GM21717 (cell line): ENCODE measurements around the gene CPNE2.
"Not testable (repeated sequence)": the region's sequence is repeated elsewhere in the genome, so short reads cannot be mapped to it uniquely, and the experiment has no call there.

Experiments used
- ATAC-seq: cut with Tn5 transposase; IDR thresholded peaks from one replicate; pipeline ENCODE4 v1.9.1; 2021; ENCODE audit warnings: mild to moderate bottlenecking, moderate library complexity; ENCODE audit not compliant: unreplicated experiment

The CPNE2 gene

DNA sequence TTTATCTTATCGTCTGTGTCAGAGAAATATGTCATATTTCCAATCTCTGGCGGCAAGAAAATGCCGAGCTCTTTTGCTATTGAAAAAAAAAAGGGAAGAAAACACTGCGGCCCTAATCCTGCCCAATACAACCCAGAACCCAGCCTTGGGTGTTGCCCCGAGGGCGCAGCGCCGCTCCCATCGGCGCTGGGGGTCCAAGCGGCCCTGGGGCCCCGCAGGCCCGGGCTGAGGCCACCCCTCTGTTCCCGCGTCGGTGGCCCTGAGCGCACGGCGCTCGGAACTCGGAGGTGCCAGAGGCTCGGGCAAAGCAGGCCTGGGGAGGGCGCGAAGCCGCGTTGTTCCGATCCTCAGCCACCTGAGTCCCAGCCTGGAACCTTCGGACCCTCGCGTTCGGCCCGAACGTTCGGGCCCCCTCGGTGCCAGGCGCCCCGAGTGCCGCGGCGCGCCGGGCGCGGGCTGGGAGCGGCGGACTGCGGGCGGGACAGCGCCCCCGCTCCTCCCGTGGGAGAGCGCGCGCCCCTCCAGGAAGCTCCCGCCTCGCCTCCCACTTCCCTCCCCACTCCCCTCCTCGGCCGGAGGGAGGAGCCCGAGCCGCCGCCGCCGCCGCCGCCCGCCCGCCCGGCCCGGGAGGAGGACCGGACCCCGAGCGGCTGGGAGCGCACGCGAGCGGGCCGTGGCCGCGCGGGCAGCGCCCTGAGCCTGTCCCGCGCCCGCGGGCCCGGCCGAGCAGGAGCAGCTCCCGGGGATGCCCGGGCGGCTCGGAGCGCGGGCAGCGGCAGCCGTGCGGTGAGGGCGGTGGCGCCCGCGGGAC lies at the start of gene CPNE2:
Gene CPNE2 (plus strand): TSS at position 609 of the 811 bp plus-strand sequence. CDS start 18,160 bp downstream, outside the sequence.
- peak; percentile 56 for ATAC-seq

DNA sequence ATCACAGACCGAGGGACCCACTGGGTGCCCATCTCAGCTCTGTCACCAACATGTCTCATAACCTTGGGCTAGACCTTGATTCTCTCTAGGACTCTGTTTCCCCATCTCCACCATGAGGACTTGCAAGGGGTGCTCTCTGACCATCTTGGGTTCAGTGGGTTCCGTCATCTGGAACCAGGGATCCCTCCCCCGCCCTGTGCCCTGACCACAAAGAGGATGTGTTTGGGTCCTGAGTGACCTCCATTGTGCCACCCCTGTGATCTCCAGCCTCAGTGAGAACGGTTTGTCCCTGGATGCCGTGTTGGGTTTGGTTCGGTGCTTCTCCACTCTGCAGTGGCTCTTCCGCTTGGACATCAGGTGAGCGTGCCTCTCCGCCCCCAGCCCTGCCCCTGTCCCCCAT lies 49.1 kb upstream of the CPNE2 start:
- no peak for ATAC-seq

DNA sequence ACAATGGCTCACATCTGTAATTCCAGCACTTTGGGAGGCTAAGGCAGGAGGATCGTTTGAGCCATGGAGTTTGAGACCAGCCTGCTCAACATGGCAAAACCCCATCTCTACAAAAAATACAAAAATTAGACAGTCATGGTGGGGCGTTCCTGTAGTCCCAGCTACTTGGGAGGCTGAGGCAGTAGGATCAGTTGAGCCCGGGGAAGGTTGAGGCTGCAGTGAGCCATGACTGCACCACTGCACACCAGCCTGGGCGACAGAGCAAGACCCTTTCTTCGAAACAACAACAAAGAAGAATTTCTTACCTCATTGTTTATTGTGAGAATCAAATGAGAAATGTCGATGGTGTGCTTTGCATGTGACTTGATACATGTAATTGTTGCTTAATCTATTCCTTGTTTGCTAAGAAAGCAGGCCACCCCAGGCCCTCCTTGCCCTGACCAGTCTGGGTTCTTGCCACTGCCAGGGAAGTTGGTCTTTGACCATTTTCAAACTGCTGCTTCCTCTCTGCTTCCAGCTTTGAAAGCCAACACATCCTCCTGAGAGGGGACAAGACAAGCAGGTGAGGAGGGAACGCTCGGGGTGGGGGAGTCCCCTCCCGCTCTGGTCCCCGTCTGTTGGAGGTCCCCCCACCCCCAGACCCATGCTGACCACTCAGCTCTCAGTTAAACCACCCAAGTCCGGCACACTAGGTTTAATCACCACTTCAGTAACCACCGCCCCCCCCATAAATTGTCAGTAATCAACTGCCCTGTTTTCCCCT lies 47.3 kb upstream of the CPNE2 start:
- no peak for ATAC-seq

DNA sequence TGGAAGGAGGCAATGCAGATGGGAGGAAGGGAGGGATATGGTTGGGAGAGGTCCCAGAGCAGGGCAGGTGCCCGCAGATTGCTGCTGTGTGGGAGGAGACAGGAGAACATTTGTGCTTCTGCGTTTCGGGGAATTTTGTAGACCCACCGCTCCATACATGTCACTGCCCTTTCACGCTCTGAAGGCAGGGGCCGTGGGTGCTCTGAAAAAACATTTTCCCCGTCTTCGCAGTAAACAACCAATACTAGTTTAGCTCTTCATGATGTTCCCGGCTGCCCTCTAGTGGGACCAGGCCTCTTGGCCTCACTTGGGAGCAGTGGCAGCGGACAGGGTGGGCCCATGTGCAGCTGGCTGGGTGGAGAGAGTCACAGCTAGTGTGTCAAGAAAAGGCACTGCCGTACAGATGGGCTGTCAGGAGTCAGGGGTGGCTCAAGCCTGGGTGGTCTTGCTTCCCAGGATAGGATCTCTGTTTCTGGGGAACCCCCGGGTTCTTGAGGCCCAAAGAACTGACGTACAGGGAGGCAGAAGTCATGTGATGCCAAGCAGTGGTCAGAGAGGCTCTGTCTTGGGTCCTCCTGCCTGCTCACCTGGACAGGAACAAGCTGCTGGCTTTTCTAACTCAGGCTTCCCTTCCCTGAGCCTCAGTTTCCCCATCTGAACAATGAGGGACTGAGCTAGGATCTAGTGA lies 46.5 kb upstream of the CPNE2 start:
- no peak for ATAC-seq

DNA sequence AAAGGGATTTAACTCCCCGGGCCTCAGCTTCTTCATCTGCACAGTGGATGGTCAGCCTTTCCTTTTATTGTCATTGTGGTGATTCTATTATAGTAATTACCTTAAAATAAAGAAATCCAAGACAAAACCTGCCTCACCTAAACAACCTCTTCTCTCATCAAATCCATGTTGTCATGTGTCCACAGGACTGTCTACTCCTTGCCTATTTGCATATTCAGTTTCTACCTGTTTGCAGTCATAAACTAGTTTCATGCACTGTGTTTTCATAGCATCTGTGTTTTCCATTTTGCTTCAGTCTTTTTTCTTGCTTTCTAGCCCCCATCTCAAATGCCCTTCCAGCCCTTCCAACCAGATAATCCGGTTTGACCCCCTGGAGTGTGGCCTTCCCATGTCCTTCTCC lies 44.3 kb upstream of the CPNE2 start:
- ATAC-seq: no peak

DNA sequence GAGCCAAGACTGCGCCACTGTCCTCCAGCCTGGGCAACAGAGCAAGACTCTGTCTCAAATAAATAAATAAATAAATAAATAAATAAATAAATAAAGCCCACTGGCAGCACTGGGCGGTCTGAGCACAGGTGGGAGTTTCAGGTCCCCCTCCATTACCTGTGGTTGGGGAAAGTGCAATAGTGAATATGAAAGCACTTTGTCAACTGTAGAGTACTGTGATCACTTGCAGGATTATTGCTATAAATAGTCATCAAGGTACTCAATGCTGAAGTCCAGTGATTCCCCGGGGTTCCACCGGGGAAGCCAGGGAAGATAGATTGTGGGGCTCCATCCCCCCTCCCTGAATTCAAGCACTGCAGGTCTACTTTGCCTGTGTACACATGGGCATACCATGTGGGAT lies 42.7 kb upstream of the CPNE2 start:
- peak; percentile 51 for ATAC-seq

DNA sequence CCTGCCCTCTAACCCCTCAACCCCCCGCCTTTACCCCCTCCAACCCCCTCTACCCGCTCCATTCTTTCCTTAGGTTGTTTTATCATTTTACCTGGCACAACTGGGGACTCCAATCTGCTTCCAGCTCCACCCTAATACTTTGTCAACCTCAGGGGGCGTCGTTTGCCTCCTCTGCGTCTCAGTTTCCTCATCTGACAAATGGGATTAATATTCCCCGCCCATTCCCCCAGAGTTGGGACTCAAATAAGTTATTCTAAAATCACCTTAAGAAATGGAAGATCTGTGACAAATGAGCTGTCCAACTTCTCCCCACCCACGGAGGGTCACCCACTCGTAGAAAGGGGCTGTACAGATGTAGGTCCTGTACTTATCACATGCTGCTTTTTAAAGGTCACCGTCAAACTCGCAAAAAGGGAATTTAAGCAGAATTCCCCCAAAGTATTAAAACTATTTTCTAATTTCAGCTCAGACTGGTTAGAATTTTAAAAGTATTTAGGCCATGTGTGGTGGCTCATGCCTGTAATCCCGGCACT lies 40.6 kb upstream of the CPNE2 start:
- no peak for ATAC-seq

DNA sequence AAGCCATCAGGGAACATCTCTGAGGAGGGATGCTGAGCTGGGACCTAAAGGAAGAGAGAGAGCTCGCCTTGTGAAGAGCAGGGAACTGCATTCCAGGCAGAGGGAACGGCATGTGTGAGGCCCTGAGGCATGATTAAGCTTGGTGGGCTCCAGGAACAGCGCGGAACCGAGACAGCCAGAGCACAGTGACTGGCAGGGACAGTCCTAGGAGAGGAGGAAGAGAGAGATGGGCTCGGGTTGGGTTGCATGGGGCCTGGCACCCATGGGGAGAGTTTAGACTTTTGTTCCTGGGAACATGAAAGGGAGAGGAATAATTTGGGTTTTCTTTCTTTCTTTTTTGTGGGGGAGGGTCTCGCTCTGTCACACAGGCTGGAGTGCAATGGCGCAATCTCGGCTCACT lies 39.2 kb upstream of the CPNE2 start:
- ATAC-seq: no peak

DNA sequence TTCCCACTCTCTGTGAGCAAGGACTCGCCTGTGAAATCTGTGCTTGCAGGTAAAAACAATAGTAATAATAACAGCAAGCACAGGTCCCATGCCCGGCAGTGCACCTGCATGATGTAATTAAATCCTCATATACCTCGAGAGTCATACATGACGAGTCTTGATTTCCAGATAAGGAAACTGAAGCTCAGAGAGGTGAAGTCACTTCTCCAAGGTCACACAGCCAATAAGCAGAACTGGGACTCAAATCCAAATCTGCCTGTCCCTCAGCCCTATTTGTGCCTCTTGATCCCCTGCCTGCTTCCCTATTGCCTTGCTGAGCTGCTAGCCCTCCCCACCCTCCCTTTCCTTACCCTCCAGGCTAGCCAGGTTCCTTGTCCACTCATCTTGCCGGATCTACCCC lies 38.0 kb upstream of the CPNE2 start:
- no peak for ATAC-seq

DNA sequence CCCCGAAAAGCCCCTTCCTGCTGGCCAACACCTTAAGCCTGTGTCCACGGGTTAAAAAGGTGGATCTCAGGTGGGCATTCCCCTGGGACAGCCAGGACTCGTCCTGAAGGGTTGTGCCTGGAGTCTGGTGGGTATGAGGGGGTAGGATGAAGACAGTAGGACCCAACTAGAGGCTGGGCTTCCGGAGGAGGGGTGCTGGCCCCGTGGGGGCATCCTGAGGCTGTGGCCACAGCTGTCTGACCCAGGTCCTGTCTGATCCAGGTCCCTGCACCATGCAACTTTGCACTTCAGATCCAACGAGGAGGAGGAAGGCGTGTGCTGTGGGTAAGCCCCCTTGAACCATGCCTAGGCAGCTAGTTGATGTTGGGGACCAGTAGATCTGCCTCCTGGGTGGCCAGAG lies 37.6 kb upstream of the CPNE2 start:
- no peak for ATAC-seq

DNA sequence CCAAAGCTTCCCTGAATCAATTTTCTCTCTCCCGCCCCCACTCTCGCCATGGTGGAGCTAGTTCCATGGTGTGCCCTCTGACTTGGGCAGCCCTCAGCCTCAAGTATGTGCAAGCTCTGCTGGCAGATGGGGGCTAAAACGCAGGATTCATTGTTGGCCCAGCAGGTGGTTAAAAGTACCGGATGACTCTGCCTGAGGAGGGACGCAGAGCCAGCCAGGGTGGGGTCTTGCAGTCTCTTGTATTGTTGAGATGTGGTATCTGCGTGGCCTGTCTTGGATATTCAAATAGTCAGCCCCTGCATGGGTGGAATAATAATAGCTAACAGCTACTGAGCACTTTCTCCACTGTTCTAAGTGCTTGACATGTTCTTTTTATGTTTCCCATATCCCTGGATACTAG lies 36.7 kb upstream of the CPNE2 start:
- no peak for ATAC-seq

DNA sequence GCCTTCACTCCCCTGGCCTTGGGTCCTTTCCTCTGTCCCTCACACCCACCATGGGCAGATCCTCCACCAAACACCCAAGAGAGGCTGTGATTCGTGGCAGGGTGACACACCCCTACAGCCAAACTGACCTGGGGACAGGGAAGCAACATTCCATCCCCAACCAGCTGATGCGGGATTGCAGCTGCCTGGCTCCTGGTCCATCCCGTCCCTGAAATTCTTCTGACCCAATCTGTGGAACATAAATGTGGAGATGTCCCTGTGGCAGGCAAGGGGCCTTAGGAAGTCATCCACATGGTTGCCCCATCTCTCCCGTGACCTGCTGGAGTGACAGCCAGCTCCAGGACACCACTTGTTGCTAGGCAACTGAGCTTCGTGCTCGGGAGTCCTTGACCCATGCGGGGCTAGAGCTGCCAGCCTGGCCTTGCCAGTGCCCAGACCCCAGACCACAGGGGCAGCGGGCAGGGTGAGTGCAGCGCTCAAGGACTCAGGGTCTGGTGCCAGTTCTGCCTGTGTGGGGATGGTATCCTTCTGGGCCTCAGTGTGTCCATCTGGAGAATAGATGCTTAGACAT lies 34.0 kb upstream of the CPNE2 start:
- no peak for ATAC-seq

DNA sequence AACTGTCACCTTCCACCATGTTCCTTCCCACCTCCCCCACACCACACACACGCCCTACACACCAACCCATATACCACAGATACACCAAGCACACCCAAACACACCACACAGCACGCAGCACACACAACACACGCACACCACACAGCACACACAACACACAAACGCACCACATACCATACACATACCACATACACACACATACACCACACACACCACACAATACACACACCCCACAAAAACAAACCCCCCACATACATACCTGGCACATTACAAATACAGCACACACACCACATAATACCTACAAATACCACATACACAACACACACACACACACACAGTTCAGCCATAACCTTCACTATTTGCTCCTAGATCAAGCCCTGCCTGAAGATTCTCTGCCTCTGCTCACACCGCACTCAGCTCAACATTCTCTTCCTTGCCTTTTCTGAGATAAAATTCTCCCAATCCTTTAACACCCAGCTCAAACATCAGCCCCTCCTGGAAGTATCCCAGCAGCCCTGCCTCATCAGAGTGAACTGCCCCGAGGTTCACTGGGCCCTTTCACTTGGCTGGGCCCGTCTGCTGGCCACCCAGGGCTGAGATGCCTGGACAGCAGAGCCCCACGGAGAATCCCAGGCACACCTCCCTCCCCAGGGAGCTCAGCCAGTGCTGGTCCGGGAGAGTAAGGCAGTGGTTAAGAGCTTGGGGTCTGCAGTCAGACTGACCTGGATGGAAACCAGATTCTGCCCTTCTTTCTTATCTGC lies 31.9 kb upstream of the CPNE2 start:
- ATAC-seq: no peak

DNA sequence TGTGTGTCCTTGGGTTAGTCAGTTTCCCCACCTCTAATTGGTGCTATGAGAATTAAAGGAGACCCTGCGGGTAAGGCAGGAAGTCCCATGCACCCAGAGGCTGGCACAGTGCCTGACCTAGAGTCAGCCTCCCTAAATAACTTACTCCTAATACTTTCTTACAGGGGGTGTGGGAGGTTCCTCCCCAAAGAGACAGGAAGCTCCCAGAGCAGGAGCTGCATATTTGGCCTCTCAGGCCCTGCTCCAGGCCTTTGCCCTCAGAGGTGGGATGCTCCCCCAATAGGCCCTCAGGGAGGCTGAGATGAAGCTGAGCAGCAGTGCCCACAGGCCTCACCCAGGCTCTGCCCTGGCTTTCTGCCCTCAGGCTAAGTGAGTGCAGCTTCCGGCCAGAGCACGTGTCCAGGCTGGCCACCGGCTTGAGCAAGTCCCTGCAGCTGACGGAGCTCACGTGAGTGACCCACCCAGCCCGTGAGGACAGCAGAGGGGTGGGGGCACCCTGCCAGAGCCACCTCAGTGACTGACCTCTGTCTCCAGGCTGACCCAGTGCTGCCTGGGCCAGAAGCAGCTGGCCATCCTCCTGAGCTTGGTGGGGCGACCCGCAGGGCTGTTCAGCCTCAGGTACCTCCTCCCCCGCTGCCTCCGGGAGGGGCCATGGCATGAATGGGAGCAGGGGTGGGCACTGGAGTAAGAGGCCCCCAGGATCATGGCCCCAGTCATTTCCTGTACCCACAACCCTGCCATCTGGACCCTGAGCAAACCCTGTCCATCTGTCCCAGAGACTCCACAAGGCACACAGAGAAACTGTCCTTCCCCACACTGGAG lies 31.1 kb upstream of the CPNE2 start:
- no peak for ATAC-seq

DNA sequence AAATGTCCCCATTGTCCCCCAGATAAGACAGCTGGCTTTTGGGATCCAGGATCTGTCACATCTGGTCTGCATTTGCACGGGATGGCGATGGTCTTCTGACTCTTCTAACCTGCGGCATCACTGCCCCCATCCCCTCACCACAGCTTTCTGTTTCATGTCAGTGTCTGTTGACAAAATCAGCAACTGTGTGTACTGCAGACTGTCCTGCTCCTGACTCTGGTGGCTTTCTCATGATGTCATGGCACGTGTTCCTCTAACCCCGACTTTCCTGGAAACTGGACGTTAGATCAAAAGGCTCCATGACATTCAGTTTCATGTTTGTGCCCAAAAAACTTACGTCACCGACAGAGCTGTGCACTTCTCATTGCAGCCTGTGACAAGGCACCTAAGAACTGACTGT lies 30.1 kb upstream of the CPNE2 start:
- no peak for ATAC-seq

DNA sequence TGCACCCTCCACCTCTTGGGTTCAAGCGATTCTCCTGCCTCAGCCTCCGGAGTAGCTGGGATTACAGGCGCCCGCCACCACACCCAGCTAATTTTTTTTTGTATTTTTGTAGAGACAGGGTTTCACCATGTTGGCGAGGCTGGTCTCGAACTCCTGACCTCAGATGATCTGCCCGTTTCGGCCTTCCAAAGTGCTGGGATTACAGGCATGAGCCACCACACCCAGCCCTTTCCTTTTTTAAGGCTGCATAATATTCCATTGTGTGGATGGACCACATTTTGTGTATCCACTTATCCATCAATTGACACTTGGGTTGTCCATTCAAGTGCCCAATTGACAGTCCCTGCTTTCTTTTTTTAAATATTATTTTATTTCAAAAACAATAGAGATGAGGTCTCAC lies 29.2 kb upstream of the CPNE2 start:
- not testable (repeated sequence) for ATAC-seq

DNA sequence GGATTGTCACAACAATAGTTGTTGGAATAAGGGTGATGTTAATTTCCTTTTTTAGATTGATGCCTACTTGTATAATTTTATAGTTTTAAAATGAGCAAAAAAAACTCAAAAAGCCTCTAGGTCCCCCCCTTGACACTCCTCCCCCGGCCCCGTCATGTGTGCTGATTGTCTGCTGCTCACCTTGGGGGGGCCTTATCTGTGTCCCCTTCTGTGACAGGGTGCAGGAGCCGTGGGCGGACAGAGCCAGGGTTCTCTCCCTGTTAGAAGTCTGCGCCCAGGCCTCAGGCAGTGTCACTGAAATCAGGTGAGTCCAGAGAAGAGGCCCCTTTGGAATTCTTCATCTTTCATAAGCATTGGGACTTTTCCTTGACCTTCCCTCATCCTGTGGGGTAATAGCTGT lies 27.4 kb upstream of the CPNE2 start:
- no peak for ATAC-seq

DNA sequence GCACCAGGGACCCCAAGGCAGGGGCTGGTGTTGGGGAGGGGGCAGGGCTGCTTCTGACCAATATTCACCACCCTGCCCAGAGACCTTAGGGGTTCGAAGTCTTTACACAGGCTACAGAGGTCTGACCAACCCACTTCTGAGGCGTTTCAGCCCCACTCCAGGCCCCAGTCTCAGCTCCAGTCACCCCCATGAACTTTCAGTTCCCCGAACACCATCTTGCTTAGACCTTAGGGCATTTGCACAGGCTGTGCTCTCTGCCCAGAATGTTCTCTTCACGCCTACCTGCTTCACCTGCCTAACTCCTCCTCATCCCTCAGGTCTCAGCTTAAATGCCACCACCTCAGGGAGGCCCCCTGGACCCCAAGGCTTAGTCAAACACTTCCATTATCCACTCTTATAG lies 25.8 kb upstream of the CPNE2 start:
- no peak for ATAC-seq

DNA sequence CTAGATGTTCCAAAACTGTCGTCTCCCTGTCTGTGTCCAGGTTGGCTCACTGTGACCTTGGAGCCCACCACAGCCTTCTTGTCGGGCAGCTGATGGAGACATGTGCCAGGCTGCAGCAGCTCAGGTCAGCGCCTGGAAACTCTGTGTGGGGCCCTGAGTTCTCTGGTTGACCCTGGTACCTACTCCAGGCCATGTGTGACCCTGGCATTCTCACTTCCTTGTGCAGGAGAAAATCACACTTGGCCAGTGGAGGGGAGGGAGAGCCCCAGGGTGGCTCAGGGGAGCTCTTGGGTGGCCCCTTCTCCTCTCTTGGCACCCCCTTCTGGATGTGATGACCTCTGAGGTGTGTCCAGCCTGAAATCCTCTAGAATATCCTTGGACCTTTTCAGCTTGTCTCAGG lies 25.0 kb upstream of the CPNE2 start:
- no peak for ATAC-seq

DNA sequence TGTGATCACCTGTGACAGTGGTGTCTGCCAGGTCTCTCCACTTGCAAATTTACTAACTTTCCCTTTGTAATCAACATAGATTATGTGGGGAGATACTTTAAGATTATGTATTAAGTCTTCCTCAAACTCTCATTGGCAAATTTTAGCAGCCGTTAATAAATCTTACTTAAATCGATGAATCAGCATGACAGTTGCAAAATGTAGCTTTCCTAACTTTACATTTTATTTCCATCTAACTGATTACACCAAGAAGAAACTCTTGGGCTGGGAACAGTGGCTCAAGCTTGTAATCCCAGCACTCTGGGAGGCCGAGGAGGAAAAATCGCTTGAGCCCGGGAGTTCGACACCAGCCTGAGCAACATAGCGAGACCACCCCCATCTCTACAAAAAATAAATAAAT lies 23.3 kb upstream of the CPNE2 start:
- ATAC-seq: no peak
